PC-9 (cell line): ENCODE results near the gene SEC24B. TPM values are rescaled to one million over a fixed set of nuclear protein-coding genes. Genes with fewer than 3 reads are reported as not detected.

Experiments
- BruUV-seq: library from RNA; stranded (reverse); fragments of 400-500 nt; replicated peaks from 2 replicates; lab custom pipeline; 2021; lab: Mats Ljungman, UMichigan
- CTCF ChIA-PET: fragments of 300-600 bp; sonication (Branson Sonifier 250); formaldehyde crosslinking; loops from one replicate; lab custom pipeline; 2022; ENCODE audit warnings: antibody characterized with exemption; lab: Charles Lee
- POLR2A ChIA-PET: fragments of 300-600 bp; sonication (Branson Sonifier 250); formaldehyde crosslinking; loops from one replicate; lab custom pipeline; 2022; ENCODE audit warnings: antibody characterized with exemption; ENCODE audit not compliant: unreplicated experiment; lab: Charles Lee
- DNase-seq, 2 experiments: peaks; one replicate each; pipeline versions ENCODE4 v3.0.0 to v3.0.0-alpha.2; 2015 to 2022; ENCODE audit warnings: mixed read lengths in 1 of 2
- H2AFZ ChIP-seq: fragments of 200-600 bp; sonication (generic); 2 replicates; pipeline ENCODE4 v1.8.1; 2017; ENCODE audit warnings: antibody characterized with exemption
- H3F3A ChIP-seq: fragments of 200-600 bp; sonication (generic); 2 replicates; pipeline ENCODE4 v1.8.1; 2017; ENCODE audit warnings: antibody characterized with exemption, mild to moderate bottlenecking, low read depth; ENCODE audit not compliant: insufficient read depth
- H3K27ac ChIP-seq: fragments of 200-600 bp; sonication (generic); 2 replicates; pipeline ENCODE4 v1.6.1; 2016; ENCODE audit warnings: mixed run types
- H3K27me3 ChIP-seq: fragments of 200-600 bp; sonication (generic); 2 replicates; pipeline ENCODE4 v1.6.1; 2016; ENCODE audit warnings: low read depth, mixed run types; ENCODE audit not compliant: insufficient read depth
- H3K36me3 ChIP-seq: fragments of 200-600 bp; sonication (generic); 2 replicates; pipeline ENCODE4 v1.6.1; 2016; ENCODE audit warnings: low read depth, mixed run types
- H3K4me1 ChIP-seq: fragments of 200-600 bp; sonication (generic); replicated peaks from 2 replicates; pipeline ENCODE4 v1.6.1; 2016; ENCODE audit warnings: mixed run types; ENCODE audit not compliant: insufficient read depth
- H3K4me2 ChIP-seq: fragments of 200-600 bp; sonication (generic); 2 replicates; pipeline ENCODE4 v1.6.1; 2017; ENCODE audit warnings: mixed run types
- H3K4me3 ChIP-seq: fragments of 200-600 bp; sonication (generic); 2 replicates; pipeline ENCODE4 v1.6.1; 2016; ENCODE audit warnings: mixed run types
- H3K79me2 ChIP-seq: fragments of 200-600 bp; sonication (generic); 2 replicates; pipeline ENCODE4 v1.6.1; 2017; ENCODE audit warnings: low read depth, mixed run types
- H3K9me2 ChIP-seq: fragments of 200-600 bp; sonication (generic); 2 replicates; pipeline ENCODE4 v1.8.1; 2017; ENCODE audit warnings: mild to moderate bottlenecking; ENCODE audit not compliant: insufficient read depth
- H3K9me3 ChIP-seq: fragments of 200-600 bp; sonication (generic); 2 replicates; pipeline ENCODE4 v1.8.1; 2016; ENCODE audit warnings: low read depth; ENCODE audit not compliant: insufficient read depth
- H4K20me1 ChIP-seq: fragments of 200-600 bp; sonication (generic); 2 replicates; pipeline ENCODE4 v1.8.1; 2017; ENCODE audit not compliant: insufficient read depth
- EZH2 ChIP-seq: fragments of 200-600 bp; sonication (generic); IDR thresholded peaks from 2 replicates; pipeline ENCODE4 v1.8.0; 2017; ENCODE audit warnings: antibody characterized with exemption, low read depth
- intact Hi-C: fragments of 100-400 bp; cut with micrococcal nuclease; formaldehyde crosslinking; loops from one replicate; pipeline ENCODE4 v1.10.0; 2022; ENCODE audit not compliant: unreplicated experiment
- total RNA-seq: library from RNA; stranded (reverse); gene quantifications from 2 replicates; pipeline ENCODE4 v1.2.3, GENCODE V29; 2021
- TF ChIP-seq, protein P1 (sequence below): fragments of 200-600 bp; sonication (generic); conservative IDR thresholded peaks from 2 replicates; pipeline ENCODE4 v1.6.1; 2017; ENCODE audit warnings: mixed run types, antibody characterized with exemption, mild to moderate bottlenecking, moderate library complexity

The SEC24B gene
- total RNA-seq, 1 experiment from 2014 or later = 21.7 TPM

- CTCF ChIA-PET = no interaction called here
- DNase-seq = no peak
- H3K9me3 ChIP-seq = no peaks in the 10 kb centered on the region
- no peaks in the 10 kb centered on the region for H3K79me2 ChIP-seq
- H3K4me1 ChIP-seq = peaks cover 8% of the 10 kb centered on the region
- H3K27me3 ChIP-seq = no peaks in the 10 kb centered on the region
- H3K36me3 ChIP-seq = no peaks in the 10 kb centered on the region
- H3F3A ChIP-seq = peaks cover 4% of the 10 kb centered on the region; the same call in 1 of the 2 replicates
- TF ChIP-seq, protein P1, sequence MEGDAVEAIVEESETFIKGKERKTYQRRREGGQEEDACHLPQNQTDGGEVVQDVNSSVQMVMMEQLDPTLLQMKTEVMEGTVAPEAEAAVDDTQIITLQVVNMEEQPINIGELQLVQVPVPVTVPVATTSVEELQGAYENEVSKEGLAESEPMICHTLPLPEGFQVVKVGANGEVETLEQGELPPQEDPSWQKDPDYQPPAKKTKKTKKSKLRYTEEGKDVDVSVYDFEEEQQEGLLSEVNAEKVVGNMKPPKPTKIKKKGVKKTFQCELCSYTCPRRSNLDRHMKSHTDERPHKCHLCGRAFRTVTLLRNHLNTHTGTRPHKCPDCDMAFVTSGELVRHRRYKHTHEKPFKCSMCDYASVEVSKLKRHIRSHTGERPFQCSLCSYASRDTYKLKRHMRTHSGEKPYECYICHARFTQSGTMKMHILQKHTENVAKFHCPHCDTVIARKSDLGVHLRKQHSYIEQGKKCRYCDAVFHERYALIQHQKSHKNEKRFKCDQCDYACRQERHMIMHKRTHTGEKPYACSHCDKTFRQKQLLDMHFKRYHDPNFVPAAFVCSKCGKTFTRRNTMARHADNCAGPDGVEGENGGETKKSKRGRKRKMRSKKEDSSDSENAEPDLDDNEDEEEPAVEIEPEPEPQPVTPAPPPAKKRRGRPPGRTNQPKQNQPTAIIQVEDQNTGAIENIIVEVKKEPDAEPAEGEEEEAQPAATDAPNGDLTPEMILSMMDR = no peak
- TF ChIP-seq EZH2 = no peak
- peak overlapping the region; percentile 26; the same call in 1 of the 2 replicates for H3K27ac ChIP-seq
- H2AFZ ChIP-seq = peak overlapping the region; percentile 90
- peak overlapping the region; percentile 90 for H3K4me2 ChIP-seq
- intact Hi-C loops = no loop called here
- H3K4me3 ChIP-seq = peak overlapping the region; percentile 71
- TSS peak; percentile 82 for BruUV-seq
- H4K20me1 ChIP-seq = no peaks in the 10 kb centered on the region
- POLR2A ChIA-PET = interaction anchor here (0.6 to 1.0 kb wide), 3 partner anchors 87 to 1797 kb away, joined by 4 to 28 read pairs (median 4); partner anchors contain the start of gene CASP6
- no peaks in the 10 kb centered on the region for H3K9me2 ChIP-seq
These were observed 126.0 kb downstream of the SEC24B start for GRCh38 chr4:109559625-109559982.

GRCh38 chr4:109559983-109560686 lies 126.5 kb downstream of the SEC24B start, which contains the start of gene MCUB:
Gene MCUB, plus strand, starts transcription at chr4:109560246. Its CDS starts 92 bp downstream, at chr4:109560338.
- ChIA-PET POLR2A (interaction anchor here (0.7 to 1.0 kb wide), 3 partner anchors 13 to 143 kb away, joined by 4 to 28 read pairs (median 11); partner anchors contain the start of gene CASP6), CTCF (no interaction called here)
- Histone ChIP-seq H2AFZ (peak within 1 kb of the TSS; percentile 90), H3K9me3 (no peaks in the 10 kb centered on the region), H4K20me1 (no peaks in the 10 kb centered on the region), H3K4me3 (peak within 1 kb of the TSS; percentile 71), H3K4me1 (peaks cover 8% of the 10 kb centered on the region), H3K27ac (peak within 1 kb of the TSS; percentile 26; the same call in 1 of the 2 replicates), H3K79me2 (no peaks in the 10 kb centered on the region), H3F3A (peaks cover 4% of the 10 kb centered on the region; the same call in 1 of the 2 replicates), H3K9me2 (no peaks in the 10 kb centered on the region), H3K27me3 (no peaks in the 10 kb centered on the region), H3K4me2 (peak within 1 kb of the TSS; percentile 90), H3K36me3 (no peaks in the 10 kb centered on the region)
- peak; percentile 70 to 79 for DNase-seq
- intact Hi-C loops = loop anchor here (1.0 to 10.0 kb wide), 3 partner anchors 128 to 245 kb away; partner anchors contain the start of genes CASP6, CFI and SEC24B
- BruUV-seq = no TSS peak
- TF ChIP-seq EZH2 = no peak
- TF ChIP-seq, protein P1 = no peak

GRCh38 chr4:109560687-109561461 lies 127.3 kb downstream of the SEC24B start:
- intact Hi-C loops = loop anchor here (1.0 to 10.0 kb wide), 3 partner anchors 129 to 244 kb away; partner anchors contain the start of genes CASP6, CFI and SEC24B
- H3F3A ChIP-seq = peaks cover 4% of the 10 kb centered on the region; the same call in 1 of the 2 replicates
- peaks cover 8% of the 10 kb centered on the region for H3K4me1 ChIP-seq
- BruUV-seq = TSS peak; percentile 33
- H3K4me2 ChIP-seq = peak overlapping the region; percentile 90
- H3K9me3 ChIP-seq = no peaks in the 10 kb centered on the region
- TF ChIP-seq EZH2 = no peak
- TF ChIP-seq, protein P1 = no peak
- no peaks in the 10 kb centered on the region for H3K27me3 ChIP-seq
- peak in 1 of 2 experiments; percentile 35 for DNase-seq
- ChIA-PET CTCF (no interaction called here), POLR2A (interaction anchor here (0.8 to 1.0 kb wide), 2 partner anchors 89 to 142 kb away, joined by 4 to 28 read pairs; partner anchors contain the start of gene CASP6)
- no peaks in the 10 kb centered on the region for H3K9me2 ChIP-seq
- peak overlapping the region; percentile 90 for H2AFZ ChIP-seq
- no peaks in the 10 kb centered on the region for H4K20me1 ChIP-seq
- H3K4me3 ChIP-seq = peak overlapping the region; percentile 71
- no peaks in the 10 kb centered on the region for H3K36me3 ChIP-seq
- no peaks in the 10 kb centered on the region for H3K79me2 ChIP-seq
- no peak overlapping the region for H3K27ac ChIP-seq
